K562 (cell line): ENCODE results near the gene ARHGAP15. TPM values are rescaled to one million over a fixed set of nuclear protein-coding genes. Genes with fewer than 3 reads are reported as not detected.

Experiments
- ATAC-seq: fragments of 200-7000 bp; cut with Tn5 transposase; 3 replicates; pipeline ENCODE4 v1.9.1; 2020; ENCODE audit warnings: moderate library complexity
- BruUV-seq: library from RNA; stranded (reverse); fragments of 400-500 nt; replicated peaks from 2 replicates; lab custom pipeline; 2021; lab: Mats Ljungman, UMichigan
- CTCF ChIA-PET: fragments of 300-600 bp; formaldehyde crosslinking; extraction: SDS; loops from one replicate; lab custom pipeline; 2021; ENCODE audit warnings: low intra/inter-chr PET ratio; lab: Yijun Ruan, JAX
- POLR2A ChIA-PET: fragments of 300-600, 350-650 bp; sonication (Branson Sonifier 250); formaldehyde crosslinking; extraction: SDS; loops from one replicate; lab custom pipeline; 2021; ENCODE audit warnings: antibody characterized with exemption, inconsistent platforms; lab: Yijun Ruan, JAX
- DNase-seq, 4 experiments: peaks; one replicate each; pipeline versions ENCODE4 v3.0.0 to v3.0.0-alpha.2; 2011 to 2018; ENCODE audit warnings: low spot score in 3 of 4, mixed read lengths in 3 of 4; ENCODE audit errors: extremely low read depth in 1 of 4
- FAIRE-seq: peaks from 2 replicates; lab custom pipeline; 2011; peaks lifted over from hg19 to GRCh38; lab: Jason Lieb, UNC
- H2AFZ ChIP-seq: 2 replicates; pipeline ENCODE4 v1.6.0; 2011; ENCODE audit warnings: low read depth, low read length, control low read depth, inconsistent platforms
- H3K27ac ChIP-seq: fragments of 200-600 bp; 3 replicates; pipeline ENCODE4 v1.8.0; 2011; ENCODE audit warnings: low read depth, mild to moderate bottlenecking, control low read depth, inconsistent platforms, low read length, moderate library complexity, mixed read lengths; ENCODE audit errors: extremely low read depth
- H3K27me3 ChIP-seq, 2 experiments: fragments of 300-600 bp in 1 of 2; 2 replicates in 1 of 2; 3 replicates in 1 of 2; pipeline versions ENCODE4 v1.6.0 to v1.8.0; 2011; ENCODE audit warnings: inconsistent platforms in 2 of 2, low read length in 2 of 2, mild to moderate bottlenecking in 1 of 2, mixed read lengths in 1 of 2, moderate library complexity in 1 of 2; ENCODE audit not compliant: control insufficient read depth in 2 of 2, insufficient read depth in 2 of 2
- H3K36me3 ChIP-seq: fragments of 300-600 bp; 3 replicates; pipeline ENCODE4 v1.8.0; 2011; ENCODE audit warnings: mild to moderate bottlenecking, low read length, inconsistent platforms; ENCODE audit not compliant: control insufficient read depth, insufficient read depth
- H3K4me1 ChIP-seq, 2 experiments: fragments of 200-600 bp in 1 of 2; replicated peaks in 1 of 2; 2 replicates in 1 of 2; 3 replicates in 1 of 2; pipeline versions ENCODE4 v1.5.1 to v1.8.0; 2011; ENCODE audit warnings: inconsistent platforms in 2 of 2, low read length in 2 of 2, mild to moderate bottlenecking in 1 of 2, mixed read lengths in 1 of 2, moderate library complexity in 1 of 2; ENCODE audit not compliant: control insufficient read depth in 2 of 2, insufficient read depth in 2 of 2
- H3K4me2 ChIP-seq: 2 replicates; pipeline ENCODE4 v1.6.1; 2011; ENCODE audit warnings: low read length, control low read depth, inconsistent platforms, mixed read lengths; ENCODE audit not compliant: insufficient read depth
- H3K4me3 ChIP-seq: fragments of 200-600 bp; sonication (generic), shearing (Covaris generic); 2 replicates; pipeline ENCODE4 v1.5.1; 2016; ENCODE audit warnings: control low read depth, inconsistent platforms
- H3K79me2 ChIP-seq: fragments of 200-600 bp; 3 replicates; pipeline ENCODE4 v1.8.0; 2011; ENCODE audit warnings: low read length, inconsistent platforms; ENCODE audit not compliant: control insufficient read depth, insufficient read depth
- H3K9ac ChIP-seq, 2 experiments: 2 replicates each; pipeline versions ENCODE4 v1.6.0 to v1.6.1; 2011; ENCODE audit warnings: low read depth in 2 of 2, low read length in 2 of 2, control low read depth in 1 of 2, inconsistent platforms in 1 of 2, mild to moderate bottlenecking in 1 of 2, mixed read lengths in 1 of 2; ENCODE audit not compliant: insufficient read depth in 1 of 2
- H3K9me1 ChIP-seq: one replicate; pipeline ENCODE4 v1.6.0; 2011; ENCODE audit warnings: inconsistent platforms, mild to moderate bottlenecking, low read length, moderate library complexity; ENCODE audit not compliant: control insufficient read depth, insufficient read depth
- H3K9me3 ChIP-seq: replicated peaks from 2 replicates; pipeline ENCODE4 v1.5.1; 2011; ENCODE audit warnings: low read depth, low read length, inconsistent platforms; ENCODE audit not compliant: control insufficient read depth, insufficient read depth
- H4K20me1 ChIP-seq: replicated peaks from 2 replicates; pipeline ENCODE4 v1.6.1; 2011; ENCODE audit warnings: low read length, inconsistent platforms, mixed read lengths; ENCODE audit not compliant: control insufficient read depth, insufficient read depth
- DEAF1 ChIP-seq: fragments of 450-650 bp; formaldehyde crosslinking; IDR thresholded peaks from 2 replicates; pipeline ENCODE4 v1.4.0; 2020; ENCODE audit warnings: mild to moderate bottlenecking, moderate library complexity
- EGR1 ChIP-seq: fragments of 450-650 bp; conservative IDR thresholded peaks from 2 replicates; pipeline ENCODE4 v1.6.1; 2017; ENCODE audit warnings: mild to moderate bottlenecking
- ID3 ChIP-seq, 2 experiments: fragments of 250-450 bp in 1 of 2; fragments of 450-650 bp in 1 of 2; sonication (Bioruptor Pico) in 1 of 2; IDR thresholded peaks; 2 replicates each; pipeline versions ENCODE4 v1.6.1 to v1.8.0; 2016 to 2021; ENCODE audit warnings: mild to moderate bottlenecking in 2 of 2, moderate library complexity in 2 of 2, missing compliant biosample characterization in 1 of 2, missing genetic modification characterization in 1 of 2
- NFIC ChIP-seq: fragments of 450-650 bp; IDR thresholded peaks from 2 replicates; pipeline ENCODE4 v1.6.1; 2017; ENCODE audit warnings: mild to moderate bottlenecking, inconsistent platforms
- PTBP1 ChIP-seq: fragments of 200-400 bp; formaldehyde crosslinking; IDR thresholded peaks from 2 replicates; pipeline ENCODE4 v1.6.1; 2017; ENCODE audit warnings: low read depth, low read length
- WGBS: fragments of 100-300 bp; shearing (Covaris generic); methylation state at CpG from one replicate; pipeline ENCODE4 v1.1.6; 2016; ENCODE audit warnings: low coverage, mixed read lengths; ENCODE audit not compliant: insufficient coverage; ENCODE audit errors: missing lambda C conversion rate; 5-methylcytosine and 5-hydroxymethylcytosine counted together
- in situ Hi-C: fragments of 300-500 bp; cut with MboI; formaldehyde crosslinking; loops from 4 replicates; pipeline ENCODE4 v1.15.0; 2018; ENCODE audit warnings: inconsistent platforms, mixed read lengths
- intact Hi-C: fragments of 100-400 bp; cut with micrococcal nuclease; formaldehyde crosslinking; loops from 2 replicates; pipeline ENCODE4 v1.14.2; 2022
- polyA plus RNA-seq, 8 experiments: library from polyadenylated mRNA; depleted of rRNA in 4 of 8; stranded (reverse) in 5 of 8; unstranded in 3 of 8; fragments of >200 nt; fragmentation: Nextera tagmentation in 2 of 8; fragmentation: Illumina TruSeq in 1 of 8; extraction: Ambion mirVana in 2 of 8; extraction: Trizol in 1 of 8; gene quantifications; 2 replicates each; pipeline versions ENCODE4 v1.2.1 to v1.2.3, GENCODE V29; 2011 to 2014; ENCODE audit warnings: inconsistent platforms in 1 of 8, missing spikeins in 1 of 8
- total RNA-seq, 7 experiments: library from RNA; depleted of rRNA in 6 of 7; stranded (reverse); fragments of >200 nt in 6 of 7; fragmentation: Illumina TruSeq in 2 of 7; extraction: Trizol in 2 of 7; gene quantifications; 2 replicates each; pipeline versions ENCODE4 v1.2.1 to v1.2.3, GENCODE V29; 2011 to 2021; ENCODE audit warnings: low replicate concordance in 1 of 7

The ARHGAP15 gene
- total and polyA plus RNA-seq, 9 of the 15 experiments (the other 6 are each of a cell fraction or from before 2014, with no cell fraction given) = 1.5 to 17.9 (median 7.9) TPM

GRCh38 chr2:143553261-143553660 lies 424.0 kb downstream of the ARHGAP15 start:
- H3K9me1 ChIP-seq = no peaks in the 10 kb centered on the region
- H3K27ac ChIP-seq = no peak overlapping the region
- H3K4me2 ChIP-seq = no peak overlapping the region
- ChIA-PET POLR2A (no interaction called here), CTCF (no interaction called here)
- H3K4me1 ChIP-seq = no peaks in the 10 kb centered on the region
- no peak for TF ChIP-seq DEAF1 (CRISPR knock-in tag)
- no peak for TF ChIP-seq EGR1
- ATAC-seq = no peak
- no peak overlapping the region for H2AFZ ChIP-seq
- in situ Hi-C loops = no loop called here
- 9% methylated on average over 3 of the region's 3 CpGs for WGBS
- DNase-seq = no peak
- no peaks in the 10 kb centered on the region for H3K9me3 ChIP-seq
- BruUV-seq = no TSS peak
- H3K4me3 ChIP-seq = no peak overlapping the region
- H4K20me1 ChIP-seq = no peaks in the 10 kb centered on the region
- intact Hi-C loops = no loop called here
- no peak for FAIRE-seq
- no peaks in the 10 kb centered on the region for H3K36me3 ChIP-seq
- H3K27me3 ChIP-seq = no peaks in the 10 kb centered on the region
- no peaks in the 10 kb centered on the region for H3K79me2 ChIP-seq
- no peak overlapping the region for H3K9ac ChIP-seq

GRCh38 chr2:143558665-143559064 lies 429.4 kb downstream of the ARHGAP15 start:
- in situ Hi-C loops (no loop called here), intact Hi-C loops (no loop called here)
- H3K9me1 ChIP-seq = no peaks in the 10 kb centered on the region
- no peak overlapping the region for H3K4me3 ChIP-seq
- DNase-seq (no peak), FAIRE-seq (no peak), ATAC-seq (no peak)
- H3K9ac ChIP-seq = no peak overlapping the region
- no peaks in the 10 kb centered on the region; a peak in 1 of 5 replicates for H3K27me3 ChIP-seq
- H3K36me3 ChIP-seq = no peaks in the 10 kb centered on the region
- no TSS peak for BruUV-seq
- H3K4me1 ChIP-seq = no peaks in the 10 kb centered on the region
- H3K4me2 ChIP-seq = no peak overlapping the region
- no peaks in the 10 kb centered on the region for H4K20me1 ChIP-seq
- no peaks in the 10 kb centered on the region for H3K79me2 ChIP-seq
- no peak overlapping the region for H3K27ac ChIP-seq
- TF ChIP-seq NFIC (peak; percentile 34; the same call in 1 of the 2 replicates), ID3 (CRISPR knock-in tag; IDR thresholded peaks at IDR 0.05) (no peak), ID3 (tag; IDR thresholded peaks at IDR 0.05) (no peak), PTBP1 (no peak)
- no peak overlapping the region for H2AFZ ChIP-seq
- no peaks in the 10 kb centered on the region for H3K9me3 ChIP-seq
- ChIA-PET CTCF (no interaction called here), POLR2A (no interaction called here)
- 4% methylated on average over 1 of the region's 1 CpG for WGBS
